Panc1 (cell line): ENCODE results near the gene SEPTIN1. TPM values are rescaled to one million over a fixed set of nuclear protein-coding genes. Genes with fewer than 3 reads are reported as not detected.

Experiments
- ATAC-seq: fragments of 200-7000 bp; cut with Tn5 transposase; 2 replicates; pipeline ENCODE4 v1.9.1; 2020; ENCODE audit warnings: mild to moderate bottlenecking, moderate library complexity
- BruUV-seq: library from RNA; stranded (reverse); fragments of 400-500 nt; replicated peaks from 2 replicates; lab custom pipeline; 2021; lab: Mats Ljungman, UMichigan
- CTCF ChIA-PET: fragments of 300-600 bp; sonication (Branson Sonifier 250); formaldehyde crosslinking; loops from one replicate; lab custom pipeline; 2022; ENCODE audit warnings: antibody characterized with exemption; lab: Charles Lee
- POLR2A ChIA-PET: fragments of 300-600 bp; sonication (Branson Sonifier 250); formaldehyde crosslinking; loops from one replicate; lab custom pipeline; 2022; ENCODE audit warnings: antibody characterized with exemption; lab: Charles Lee
- DNase-seq: peaks from one replicate; pipeline ENCODE4 v3.0.0-alpha.2; 2010; ENCODE audit warnings: low read depth, low spot score
- H3K27ac ChIP-seq: 2 replicates; pipeline ENCODE4 v1.5.1; 2011; ENCODE audit warnings: mild to moderate bottlenecking, low read length, inconsistent platforms
- H3K27me3 ChIP-seq: fragments of 200-500 bp; sonication (Bioruptor generic); 2 replicates; pipeline ENCODE4 v1.6.0; 2014; ENCODE audit warnings: low read length, inconsistent platforms; ENCODE audit not compliant: control insufficient read depth, insufficient read depth
- H3K36me3 ChIP-seq: fragments of 200-500 bp; sonication (Bioruptor generic); 2 replicates; pipeline ENCODE4 v1.5.1; 2014; ENCODE audit warnings: inconsistent platforms, mild to moderate bottlenecking, low read length, moderate library complexity; ENCODE audit not compliant: control insufficient read depth, insufficient read depth
- H3K4me1 ChIP-seq: 2 replicates; pipeline ENCODE4 v1.5.1; 2011; ENCODE audit warnings: inconsistent platforms, mild to moderate bottlenecking, low read length, moderate library complexity; ENCODE audit not compliant: control insufficient read depth, insufficient read depth
- H3K4me3 ChIP-seq, 2 experiments: 2 replicates each; pipeline ENCODE4 v1.5.1; 2011 to 2012; ENCODE audit warnings: low read depth in 2 of 2, low read length in 2 of 2, mild to moderate bottlenecking in 2 of 2, inconsistent platforms in 1 of 2, moderate library complexity in 1 of 2
- H3K9me3 ChIP-seq: fragments of 200-500 bp; sonication (Bioruptor generic); 2 replicates; pipeline ENCODE4 v1.5.1; 2014; ENCODE audit warnings: low read depth, mild to moderate bottlenecking, inconsistent platforms, low read length, moderate library complexity; ENCODE audit not compliant: control insufficient read depth, insufficient read depth
- CTCF ChIP-seq: fragments of 450-650 bp; IDR thresholded peaks from 2 replicates; pipeline ENCODE4 v1.5.1; 2017; ENCODE audit warnings: mild to moderate bottlenecking
- POLR2AphosphoS5 ChIP-seq: IDR thresholded peaks from 2 replicates; pipeline ENCODE4 v1.6.1; 2012; ENCODE audit warnings: mild to moderate bottlenecking, low read depth, low read length, moderate library complexity
- SIN3A ChIP-seq: IDR thresholded peaks from 2 replicates; pipeline ENCODE4 v1.6.1; 2012; ENCODE audit warnings: low read depth, mild to moderate bottlenecking, low read length, moderate library complexity, borderline replicate concordance; ENCODE audit not compliant: insufficient read depth
- TCF7L2 ChIP-seq: IDR thresholded peaks from 2 replicates; pipeline ENCODE4 v1.6.1; 2011; ENCODE audit warnings: mild to moderate bottlenecking, low read depth, low read length, inconsistent platforms
- in situ Hi-C: cut with HindIII; loops from 2 replicates; pipeline ENCODE4 v1.10.0; 2016; ENCODE audit warnings: low sequenced_read_pairs, low pct_unique_long_range_greater_than_20kb
- intact Hi-C: fragments of 100-400 bp; cut with micrococcal nuclease; formaldehyde crosslinking; loops from one replicate; pipeline ENCODE4 v1.10.0; 2022; ENCODE audit not compliant: unreplicated experiment
- total RNA-seq: library from RNA; stranded (reverse); gene quantifications from one replicate; pipeline ENCODE4 v1.2.1, GENCODE V29; 2021; ENCODE audit not compliant: unreplicated experiment
- TF ChIP-seq, protein P1 (sequence below), 2 experiments: IDR thresholded peaks; 2 replicates each; pipeline ENCODE4 v1.6.1; 2011 to 2012; ENCODE audit warnings: low read depth in 2 of 2, control low read depth in 1 of 2, low read length in 1 of 2, mild to moderate bottlenecking in 1 of 2, moderate library complexity in 1 of 2; ENCODE audit not compliant: insufficient read depth in 1 of 2

The SEPTIN1 gene
- total RNA-seq, 1 experiment from 2014 or later, result 1.7 TPM

DNA sequence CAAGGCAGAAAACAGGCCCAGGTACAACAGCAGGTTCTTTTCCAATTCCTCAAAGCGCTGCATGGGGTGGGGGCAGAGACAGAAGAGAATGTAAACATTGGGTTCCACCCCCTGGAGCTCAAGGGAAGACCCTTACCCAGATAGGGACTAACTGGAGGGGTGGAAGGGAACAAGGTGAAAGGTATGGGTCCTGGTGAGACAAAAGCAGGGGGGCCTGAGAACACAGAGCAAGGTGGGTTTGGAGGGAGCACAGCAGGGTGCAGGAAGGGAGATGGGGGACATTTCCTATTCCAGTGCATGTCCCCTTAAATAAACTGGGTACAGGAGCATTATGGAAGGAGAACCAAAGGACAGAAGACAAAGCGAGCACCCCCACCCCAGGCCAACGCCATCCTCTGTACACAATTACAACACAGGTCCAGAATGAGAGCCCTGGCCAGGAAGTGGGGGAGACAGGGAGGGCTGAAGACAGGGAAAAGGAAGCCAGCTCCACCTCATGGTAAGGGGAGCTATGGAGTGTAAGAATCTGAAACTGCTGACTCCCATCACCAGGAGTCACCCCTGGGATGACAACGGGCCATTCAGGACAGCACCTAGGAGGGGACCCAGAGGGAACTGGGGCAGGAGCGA lies 25.2 kb downstream of the SEPTIN1 start:
- no TSS peak for BruUV-seq
- no peaks in the 10 kb centered on the region for H3K27me3 ChIP-seq
- ChIA-PET CTCF (interaction anchor here (1.5 kb wide), 1 partner anchor 265 kb away, joined by 3 read pairs; the partner anchor contains the start of gene TBX6), POLR2A (interaction anchor here (0.6 kb wide), 2 partner anchors 19 to 87 kb away, joined by 5 to 13 read pairs; no protein-coding TSS in a partner anchor)
- H3K9me3 ChIP-seq, result no peaks in the 10 kb centered on the region
- intact Hi-C loops, result no loop called here
- DNase-seq, result no peak
- H3K4me3 ChIP-seq, result no peak overlapping the region
- in situ Hi-C loops, result no loop called here
- H3K4me1 ChIP-seq, result peaks cover 41% of the 10 kb centered on the region
- peaks cover 2% of the 10 kb centered on the region for H3K36me3 ChIP-seq
- no peak for ATAC-seq
- H3K27ac ChIP-seq, result peak overlapping the region; percentile 99
- TF ChIP-seq POLR2AphosphoS5, result no peak
- TF ChIP-seq SIN3A, result no peak
- TF ChIP-seq CTCF, result no peak
- no peak for TF ChIP-seq TCF7L2
- TF ChIP-seq, protein P1, sequence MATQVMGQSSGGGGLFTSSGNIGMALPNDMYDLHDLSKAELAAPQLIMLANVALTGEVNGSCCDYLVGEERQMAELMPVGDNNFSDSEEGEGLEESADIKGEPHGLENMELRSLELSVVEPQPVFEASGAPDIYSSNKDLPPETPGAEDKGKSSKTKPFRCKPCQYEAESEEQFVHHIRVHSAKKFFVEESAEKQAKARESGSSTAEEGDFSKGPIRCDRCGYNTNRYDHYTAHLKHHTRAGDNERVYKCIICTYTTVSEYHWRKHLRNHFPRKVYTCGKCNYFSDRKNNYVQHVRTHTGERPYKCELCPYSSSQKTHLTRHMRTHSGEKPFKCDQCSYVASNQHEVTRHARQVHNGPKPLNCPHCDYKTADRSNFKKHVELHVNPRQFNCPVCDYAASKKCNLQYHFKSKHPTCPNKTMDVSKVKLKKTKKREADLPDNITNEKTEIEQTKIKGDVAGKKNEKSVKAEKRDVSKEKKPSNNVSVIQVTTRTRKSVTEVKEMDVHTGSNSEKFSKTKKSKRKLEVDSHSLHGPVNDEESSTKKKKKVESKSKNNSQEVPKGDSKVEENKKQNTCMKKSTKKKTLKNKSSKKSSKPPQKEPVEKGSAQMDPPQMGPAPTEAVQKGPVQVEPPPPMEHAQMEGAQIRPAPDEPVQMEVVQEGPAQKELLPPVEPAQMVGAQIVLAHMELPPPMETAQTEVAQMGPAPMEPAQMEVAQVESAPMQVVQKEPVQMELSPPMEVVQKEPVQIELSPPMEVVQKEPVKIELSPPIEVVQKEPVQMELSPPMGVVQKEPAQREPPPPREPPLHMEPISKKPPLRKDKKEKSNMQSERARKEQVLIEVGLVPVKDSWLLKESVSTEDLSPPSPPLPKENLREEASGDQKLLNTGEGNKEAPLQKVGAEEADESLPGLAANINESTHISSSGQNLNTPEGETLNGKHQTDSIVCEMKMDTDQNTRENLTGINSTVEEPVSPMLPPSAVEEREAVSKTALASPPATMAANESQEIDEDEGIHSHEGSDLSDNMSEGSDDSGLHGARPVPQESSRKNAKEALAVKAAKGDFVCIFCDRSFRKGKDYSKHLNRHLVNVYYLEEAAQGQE (IDR thresholded peaks at IDR 0.05; ENCODE audit: insufficient read depth in 1 of 2, low read depth in 2 of 2, low read length in 1 of 2), result no peak

- peaks cover 47% of the 10 kb centered on the region for H3K4me1 ChIP-seq
- no peak for DNase-seq
- CTCF ChIA-PET, result interaction anchor here (1.5 kb wide), 1 partner anchor 265 kb away, joined by 3 read pairs; the partner anchor contains the start of gene TBX6
- H3K27me3 ChIP-seq, result no peaks in the 10 kb centered on the region
- H3K4me3 ChIP-seq, result peak overlapping the region; percentile 98 to 99; a peak in 3 of 4 replicates
- peak overlapping the region; percentile 99 for H3K27ac ChIP-seq
- in situ Hi-C loops, result no loop called here
- BruUV-seq, result no TSS peak
- intact Hi-C loops, result no loop called here
- no peaks in the 10 kb centered on the region for H3K9me3 ChIP-seq
- POLR2A ChIA-PET, result interaction anchor here (0.6 kb wide), 2 partner anchors 20 to 88 kb away, joined by 5 to 13 read pairs; no protein-coding TSS in a partner anchor
- no peak for ATAC-seq
- peaks cover 5% of the 10 kb centered on the region for H3K36me3 ChIP-seq
- no peak for TF ChIP-seq TCF7L2
- TF ChIP-seq CTCF, result no peak
- TF ChIP-seq SIN3A, result no peak
- no peak for TF ChIP-seq POLR2AphosphoS5
- TF ChIP-seq, protein P1 (IDR thresholded peaks at IDR 0.05; ENCODE audit: insufficient read depth in 1 of 2, low read depth in 2 of 2, low read length in 1 of 2), result no peak
Measured at GRCh38 chr16:30356401-30357084, 25.8 kb downstream of the SEPTIN1 start.
